HG02840 (cell line): ENCODE measurements around the gene GPR62.
A peak's percentile ranks its signal among the peaks of the same experiment; 100 is the strongest.
"Not testable (repeated sequence)": the region's sequence is repeated elsewhere in the genome, so short reads cannot be mapped to it uniquely, and the experiment has no call there.

Source experiments
- ATAC-seq: cut with Tn5 transposase; IDR thresholded peaks from one replicate; pipeline ENCODE4 v1.9.1; 2021; ENCODE audit warnings: mild to moderate bottlenecking, moderate library complexity, moderate number of reproducible peaks; ENCODE audit not compliant: unreplicated experiment, low FRiP score

GPR62 gene

DNA sequence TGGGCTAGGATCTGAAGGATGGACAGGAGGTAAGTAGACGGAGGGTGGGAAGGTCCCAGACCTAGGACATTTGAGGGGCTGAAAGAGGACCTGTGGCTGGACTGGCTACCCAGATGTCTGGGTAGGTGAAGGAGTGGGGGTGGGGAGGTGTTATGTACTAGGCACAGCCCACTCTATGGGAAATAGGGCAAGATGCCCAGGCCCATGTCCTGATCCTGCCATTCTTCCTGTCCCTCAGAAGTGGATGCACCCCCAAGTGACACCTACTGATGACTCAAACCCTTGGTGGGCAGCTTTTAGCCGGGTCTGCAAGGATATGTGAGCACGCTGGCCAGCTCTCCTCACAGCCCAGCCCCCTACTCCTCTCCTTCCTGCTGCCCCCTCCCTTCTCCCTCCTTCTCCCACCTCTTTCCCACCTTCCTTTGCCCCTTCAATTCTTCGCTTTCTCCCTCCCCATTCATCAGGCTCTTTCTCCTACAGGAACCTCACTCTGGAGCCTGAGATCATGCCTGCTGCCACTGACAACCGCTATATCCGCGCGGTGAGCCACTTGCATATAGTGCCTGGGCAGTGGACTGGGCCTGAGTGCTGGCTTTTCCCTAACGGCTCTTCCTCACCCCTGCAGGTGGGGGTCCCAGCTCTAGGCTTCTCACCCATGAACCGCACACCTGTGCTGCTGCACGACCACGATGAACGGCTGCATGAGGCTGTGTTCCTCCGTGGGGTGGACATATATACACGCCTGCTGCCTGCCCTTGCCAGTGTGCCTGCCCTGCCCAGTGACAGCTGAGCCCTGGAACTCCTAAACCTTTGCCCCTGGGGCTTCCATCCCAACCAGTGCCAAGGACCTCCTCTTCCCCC lies 33.3 kb downstream of the GPR62 start:
- no peak for ATAC-seq

DNA sequence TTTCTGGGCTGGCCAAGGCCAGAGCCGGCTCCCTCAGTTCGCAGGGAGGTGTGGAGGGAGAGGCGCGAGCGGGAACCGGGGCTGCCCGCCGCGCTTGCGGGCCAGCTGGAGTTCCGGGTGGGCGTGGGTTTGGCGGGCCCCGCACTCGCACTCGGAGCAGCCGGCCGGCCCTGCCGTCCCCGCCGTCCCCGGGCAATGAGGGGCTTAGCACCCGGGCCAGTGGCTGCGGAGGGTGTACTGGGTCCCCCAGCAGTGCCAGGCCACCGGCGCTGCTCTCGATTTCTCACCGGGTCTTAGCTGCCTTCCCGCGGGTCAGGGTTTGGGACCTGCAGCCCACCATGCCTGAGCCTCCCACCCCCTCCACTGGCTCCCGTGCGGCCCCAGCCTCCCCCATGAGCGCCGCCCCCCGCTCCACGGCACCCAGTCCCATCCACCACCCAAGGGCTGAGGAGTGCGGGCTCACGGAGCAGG lies 35.4 kb downstream of the GPR62 start:
- ATAC-seq = not testable (repeated sequence)

- ATAC-seq = no peak
Observed at GRCh38 chr3:51992017-51992682, 37.0 kb downstream of the GPR62 start.

DNA sequence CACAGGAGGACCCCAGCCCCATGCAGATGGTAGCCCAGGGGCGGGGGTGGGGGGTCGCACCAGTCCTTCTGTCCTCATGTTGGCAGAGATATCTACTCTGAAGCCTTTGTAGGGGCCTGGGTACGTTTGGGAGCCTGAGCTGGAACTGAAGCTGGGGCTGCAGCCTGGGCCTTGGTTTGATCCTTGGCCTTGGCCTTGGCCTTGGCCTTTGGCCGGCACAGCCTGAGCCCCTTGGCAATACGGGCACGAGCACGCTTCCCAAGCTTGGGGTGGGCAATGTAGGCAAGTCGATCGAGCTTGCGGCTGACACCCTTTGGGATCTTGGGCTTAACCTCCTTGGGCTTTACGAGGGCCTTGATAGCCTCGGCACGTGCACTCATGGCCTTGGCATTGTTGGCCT lies 38.5 kb downstream of the GPR62 start:
- ATAC-seq = not testable (repeated sequence)

- ATAC-seq = no peak
Observed at GRCh38 chr3:51994530-51994929, 39.3 kb downstream of the GPR62 start.

DNA sequence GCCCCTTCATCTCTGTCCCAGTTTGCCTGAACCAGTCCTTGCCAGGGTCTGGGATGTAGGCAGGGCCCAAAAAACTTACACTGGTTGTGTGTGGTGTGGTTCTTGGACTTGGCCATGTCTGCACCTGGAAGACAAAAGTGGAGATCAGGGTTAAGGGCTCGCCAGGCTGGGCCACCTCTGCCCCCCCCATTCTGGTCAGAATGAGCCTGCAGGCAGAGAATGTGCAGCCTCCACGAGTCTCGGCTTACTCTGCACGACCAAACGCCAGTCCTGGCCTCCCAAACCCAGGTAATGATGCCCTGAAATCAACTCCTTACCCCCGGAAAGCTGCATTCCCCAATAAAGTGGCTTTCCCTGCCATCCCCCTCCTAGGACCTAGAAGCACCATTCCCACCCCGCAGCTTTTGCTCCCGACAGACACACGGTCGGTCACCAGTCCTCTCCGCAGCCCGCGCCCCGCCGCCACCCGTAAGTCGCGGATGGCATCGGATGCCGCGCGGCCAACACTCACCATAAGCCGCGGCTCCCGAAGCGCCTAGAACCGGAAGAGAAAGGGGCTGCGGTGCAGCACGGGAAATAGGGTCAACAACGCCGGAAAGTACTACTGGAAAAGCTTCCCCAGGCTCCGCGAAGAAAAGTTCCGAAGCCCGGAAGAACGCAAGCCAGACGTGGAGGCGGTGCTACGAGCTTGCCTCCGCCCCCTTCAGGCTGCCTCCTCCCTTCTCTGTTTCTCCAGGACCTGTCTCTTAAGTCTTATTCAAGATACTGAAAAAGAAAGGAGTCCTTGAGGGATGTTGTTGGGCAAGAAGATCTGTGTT lies 40.4 kb downstream of the GPR62 start, which contains the start of gene RPL29:
TSS of gene RPL29 (minus strand) at position 550 of the 818 bp plus-strand sequence. CDS start at position 116, 434 bp downstream.
- ATAC-seq = peak; percentile 83

GRCh38 chr3:51997172-51997571 lies 42.0 kb downstream of the GPR62 start:
- ATAC-seq = no peak

GRCh38 chr3:51997935-51998596 lies 42.9 kb downstream of the GPR62 start:
- ATAC-seq = no peak

DNA sequence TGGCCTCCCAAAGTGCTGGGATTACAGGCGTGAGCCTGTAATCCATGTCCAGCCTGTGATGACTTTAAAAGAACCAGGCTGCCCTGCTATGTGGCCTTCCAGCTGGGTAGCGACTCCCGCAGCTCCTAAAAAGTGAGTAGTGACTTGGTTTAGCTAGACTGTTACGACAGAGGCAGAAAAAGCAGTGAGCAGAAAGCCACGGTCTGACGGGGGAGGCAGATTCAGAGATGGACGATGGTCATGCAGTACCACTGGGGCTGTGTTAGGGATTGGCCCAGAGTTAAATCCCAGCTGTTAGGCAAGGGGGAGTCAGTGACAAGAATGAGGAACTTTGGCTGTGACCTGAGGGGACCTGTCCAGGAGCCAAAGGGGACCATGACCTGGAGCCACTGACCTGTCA lies 43.6 kb downstream of the GPR62 start:
- no peak for ATAC-seq

GRCh38 chr3:51999846-52000245 lies 44.7 kb downstream of the GPR62 start:
- ATAC-seq = no peak

DNA sequence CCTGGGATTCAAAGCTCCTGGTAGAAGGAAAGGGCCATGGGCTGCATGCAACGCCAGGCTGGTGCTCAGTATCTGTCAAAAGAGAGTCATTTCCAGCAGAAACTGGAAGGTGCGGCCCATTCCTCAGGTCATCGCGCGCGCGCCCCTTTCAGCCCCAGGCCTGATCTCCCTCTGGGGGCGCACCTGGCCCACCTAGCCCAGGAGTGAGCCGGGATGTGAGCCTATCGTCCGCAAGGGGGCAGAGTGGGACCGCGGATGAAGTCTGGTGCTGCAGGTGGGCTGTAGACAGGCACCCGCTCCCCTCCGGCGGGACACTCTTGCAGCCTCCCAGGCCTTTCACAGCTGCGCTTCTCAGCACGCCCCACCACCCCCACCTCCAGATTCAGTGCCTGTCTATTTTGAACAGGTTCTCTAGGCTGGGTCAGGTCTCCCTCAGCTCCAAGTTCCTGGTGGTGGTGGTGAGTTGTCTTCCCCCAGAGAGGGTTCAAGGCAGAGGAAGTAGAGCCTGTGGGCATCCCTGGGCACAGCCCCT lies 46.3 kb downstream of the GPR62 start:
- ATAC-seq = no peak

DNA sequence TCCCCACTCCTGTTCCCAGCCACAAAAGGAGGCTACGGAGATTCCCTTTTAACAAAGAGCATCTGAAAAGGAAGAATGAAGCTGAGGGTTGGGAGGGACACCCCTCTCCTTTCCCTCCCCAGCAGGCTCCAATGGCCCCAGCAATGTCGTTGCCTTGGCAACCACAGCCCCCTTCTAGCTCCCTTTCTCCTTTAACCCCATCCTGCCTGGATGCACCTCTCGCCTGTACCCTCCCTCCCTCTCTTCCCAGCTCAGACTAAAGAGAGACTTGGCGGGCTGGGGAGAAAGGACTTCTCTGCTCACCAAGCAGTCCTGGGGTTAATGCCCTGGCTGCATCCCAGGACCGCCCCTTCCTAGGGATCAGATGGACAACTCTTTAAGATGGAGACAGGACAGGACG lies 47.6 kb downstream of the GPR62 start:
- ATAC-seq = no peak

DNA sequence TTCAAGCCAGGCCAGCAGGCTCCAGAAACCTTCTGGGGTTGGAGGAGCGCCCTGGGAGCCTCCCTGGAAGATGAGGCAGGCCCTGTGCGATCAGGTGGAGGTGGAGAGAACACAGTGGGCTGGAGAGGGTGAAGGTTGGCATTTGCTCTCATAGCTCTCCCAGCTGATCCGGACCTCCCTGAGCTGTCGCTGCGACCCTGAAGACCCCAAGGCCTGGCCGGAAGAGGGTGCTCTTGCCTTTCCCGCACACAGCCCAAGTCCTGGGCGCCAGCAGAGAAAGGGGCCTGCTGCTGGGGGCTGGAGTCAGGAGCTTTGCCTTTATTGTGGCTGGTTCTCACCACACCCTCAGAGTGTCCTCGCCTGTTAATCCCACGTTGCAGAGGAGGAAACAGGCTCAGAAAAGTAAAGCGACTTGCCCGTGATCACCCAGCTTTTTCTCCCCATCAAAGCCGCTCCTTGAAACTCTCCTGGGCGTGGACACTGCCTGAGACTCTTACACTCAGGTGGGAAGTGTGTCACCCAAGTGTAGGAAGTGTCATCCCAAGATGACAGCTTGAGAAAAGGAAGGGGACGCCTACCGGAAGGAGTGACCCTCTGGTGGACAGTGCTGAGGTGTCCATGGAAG lies 49.1 kb downstream of the GPR62 start:
- ATAC-seq = no peak

GRCh38 chr3:52004906-52005395 lies 49.8 kb downstream of the GPR62 start:
- no peak for ATAC-seq

DNA sequence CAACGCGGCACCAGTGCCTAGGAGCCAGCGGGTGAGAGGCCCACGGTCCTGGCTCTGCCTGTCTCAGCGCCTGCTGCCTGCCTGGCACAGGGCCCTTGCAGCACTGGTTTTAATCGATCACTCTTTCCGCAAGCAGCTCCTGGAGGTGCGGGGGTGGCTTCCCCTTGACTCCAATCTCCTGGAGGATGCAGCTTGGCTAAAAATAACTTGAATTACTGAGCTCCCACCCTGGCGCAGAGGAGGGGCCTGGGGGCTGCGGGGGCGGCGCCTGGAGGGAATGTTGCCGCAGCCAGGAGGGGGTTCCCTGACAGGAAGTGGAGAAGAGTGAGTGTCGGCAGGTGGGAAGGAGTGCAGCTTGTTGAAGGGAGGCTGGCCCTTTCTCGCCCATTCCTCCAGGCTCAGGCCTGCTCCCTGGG lies 50.4 kb downstream of the GPR62 start:
- ATAC-seq = no peak

DNA sequence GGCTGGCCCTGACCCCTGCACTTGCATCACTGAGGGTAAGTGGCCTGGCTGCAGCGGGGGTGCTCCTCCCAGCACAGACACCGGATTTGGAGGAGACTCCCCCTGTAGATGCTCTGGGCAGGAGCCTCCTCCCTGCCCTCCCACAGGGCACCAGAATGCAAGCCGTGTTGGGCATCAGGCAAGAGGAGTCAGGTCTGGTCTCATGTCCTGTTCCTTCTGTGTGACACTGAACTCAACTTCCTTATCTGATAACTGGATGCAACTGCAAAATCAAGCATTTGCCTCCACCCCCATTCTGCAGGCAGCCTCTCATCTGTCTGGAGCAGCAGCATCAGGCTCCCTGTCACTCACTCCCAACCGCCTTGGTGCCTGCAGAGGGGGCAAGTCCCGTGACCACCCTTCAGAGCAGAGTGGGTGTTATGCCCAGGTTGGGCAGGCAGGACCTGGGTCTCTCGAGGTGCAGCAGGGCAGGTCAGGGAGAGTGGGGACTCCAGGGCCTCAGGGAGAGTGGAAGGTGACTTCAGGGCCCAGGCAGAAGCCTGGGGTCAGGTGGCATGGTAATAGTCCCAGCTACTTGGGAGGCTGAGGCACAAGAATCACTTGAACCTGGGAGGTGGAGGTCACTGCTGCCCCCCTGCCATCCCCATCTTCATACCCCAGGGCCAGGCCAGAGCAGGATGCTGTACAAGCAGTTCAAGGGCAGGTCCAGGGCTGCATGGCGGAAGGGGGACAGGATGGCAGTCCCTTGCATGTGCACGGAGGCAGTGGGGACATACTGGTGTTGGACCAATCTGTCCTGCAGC lies 51.0 kb downstream of the GPR62 start:
- no peak for ATAC-seq

- no peak for ATAC-seq
Observed at GRCh38 chr3:52006820-52007133, 51.6 kb downstream of the GPR62 start.
